Measurements from ENCODE around the gene BFSP2. TPM values are rescaled to one million over a fixed set of nuclear protein-coding genes. Genes with fewer than 3 reads are reported as not detected.
A peak's percentile ranks its signal among the peaks of the same experiment; 100 is the strongest.

The BFSP2 gene
- total and polyA plus RNA-seq, 2 donors (not counting 3 experiments of a cell fraction or from before 2014, with no cell fraction given) = not detected

GRCh38 chr3:133384331-133385027 lies 15.4 kb upstream of the BFSP2 start:
- H3K79me2 ChIP-seq (ENCODE audit: control insufficient read depth, insufficient read depth, low read length) = no peaks in the 10 kb centered on the region
- H4K20me1 ChIP-seq (replicated peaks; ENCODE audit: control insufficient read depth, extremely low read depth, insufficient read depth, low read length) = no peaks in the 10 kb centered on the region
- intact Hi-C loops (cut with micrococcal nuclease) (loop anchor here (1.0 to 5.0 kb wide), 6 partner anchors 39 to 848 kb away; no protein-coding TSS in a partner anchor), dilution Hi-C loops (cut with MboI; ENCODE audit: extremely low pct_ligation_motif_present, low sequenced_read_pairs) (no loop called here)
- ChIA-PET CTCF (interaction anchor here (0.8 to 19.2 kb wide), 13 partner anchors 8 to 658 kb away, joined by 3 to 528 read pairs (median 5); no protein-coding TSS in a partner anchor), POLR2A (no interaction called here)
- no peaks in the 10 kb centered on the region for H3K9me1 ChIP-seq (replicated peaks; ENCODE audit: control insufficient read depth, extremely low read depth, insufficient read depth, low read length)
- peaks cover 0 to 2% of the 10 kb centered on the region in 2 experiments for H3K27me3 ChIP-seq (ENCODE audit: control insufficient read depth in 2 of 2, insufficient read depth in 2 of 2, low read length in 2 of 2)
- DNase-seq (ENCODE audit: low read depth, low spot score) (peak; percentile 71), FAIRE-seq (peak; percentile 96)
- no peak overlapping the region for H3K4me2 ChIP-seq (ENCODE audit: insufficient read depth, low read length)
- H3K9me3 ChIP-seq (replicated peaks; ENCODE audit: control insufficient read depth, insufficient read depth, low read length) = no peaks in the 10 kb centered on the region
- H3K27ac ChIP-seq (ENCODE audit: insufficient read depth, low read depth, low read length) = no peak overlapping the region
- H3K4me1 ChIP-seq (ENCODE audit: control insufficient read depth, extremely low read depth, insufficient read depth, low read length) = peaks cover 8% of the 10 kb centered on the region
- H2AFZ ChIP-seq (ENCODE audit: low read depth, low read length) = peak overlapping the region; percentile 47
- no peak overlapping the region for H3K4me3 ChIP-seq (replicated peaks in 1 of 3; ENCODE audit: insufficient read depth in 1 of 3, low read depth in 1 of 3, low read length in 3 of 3)
- BruUV-seq (replicated peaks) = no TSS peak
- H3K36me3 ChIP-seq (ENCODE audit: control insufficient read depth in 2 of 2, extremely low read depth in 1 of 2, insufficient read depth in 2 of 2, low read length in 2 of 2) = no peaks in the 10 kb centered on the region
- no peak overlapping the region for H3K9ac ChIP-seq (replicated peaks; ENCODE audit: extremely low read depth, insufficient read depth, low read length)
- TF ChIP-seq, protein P1, sequence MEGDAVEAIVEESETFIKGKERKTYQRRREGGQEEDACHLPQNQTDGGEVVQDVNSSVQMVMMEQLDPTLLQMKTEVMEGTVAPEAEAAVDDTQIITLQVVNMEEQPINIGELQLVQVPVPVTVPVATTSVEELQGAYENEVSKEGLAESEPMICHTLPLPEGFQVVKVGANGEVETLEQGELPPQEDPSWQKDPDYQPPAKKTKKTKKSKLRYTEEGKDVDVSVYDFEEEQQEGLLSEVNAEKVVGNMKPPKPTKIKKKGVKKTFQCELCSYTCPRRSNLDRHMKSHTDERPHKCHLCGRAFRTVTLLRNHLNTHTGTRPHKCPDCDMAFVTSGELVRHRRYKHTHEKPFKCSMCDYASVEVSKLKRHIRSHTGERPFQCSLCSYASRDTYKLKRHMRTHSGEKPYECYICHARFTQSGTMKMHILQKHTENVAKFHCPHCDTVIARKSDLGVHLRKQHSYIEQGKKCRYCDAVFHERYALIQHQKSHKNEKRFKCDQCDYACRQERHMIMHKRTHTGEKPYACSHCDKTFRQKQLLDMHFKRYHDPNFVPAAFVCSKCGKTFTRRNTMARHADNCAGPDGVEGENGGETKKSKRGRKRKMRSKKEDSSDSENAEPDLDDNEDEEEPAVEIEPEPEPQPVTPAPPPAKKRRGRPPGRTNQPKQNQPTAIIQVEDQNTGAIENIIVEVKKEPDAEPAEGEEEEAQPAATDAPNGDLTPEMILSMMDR (IDR thresholded peaks at IDR 0.05; ENCODE audit: extremely low read depth in 1 of 2, insufficient read depth in 1 of 2, low read depth in 1 of 2, low read length in 2 of 2) = peak; percentile 93 to 96
- TF ChIP-seq, protein P2, sequence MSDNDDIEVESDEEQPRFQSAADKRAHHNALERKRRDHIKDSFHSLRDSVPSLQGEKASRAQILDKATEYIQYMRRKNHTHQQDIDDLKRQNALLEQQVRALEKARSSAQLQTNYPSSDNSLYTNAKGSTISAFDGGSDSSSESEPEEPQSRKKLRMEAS (IDR thresholded peaks at IDR 0.05; ENCODE audit: insufficient read depth, insufficient read length) = no peak
- no peak for TF ChIP-seq FOS (IDR thresholded peaks at IDR 0.05; ENCODE audit: borderline replicate concordance, insufficient read depth, low read length)

DNA sequence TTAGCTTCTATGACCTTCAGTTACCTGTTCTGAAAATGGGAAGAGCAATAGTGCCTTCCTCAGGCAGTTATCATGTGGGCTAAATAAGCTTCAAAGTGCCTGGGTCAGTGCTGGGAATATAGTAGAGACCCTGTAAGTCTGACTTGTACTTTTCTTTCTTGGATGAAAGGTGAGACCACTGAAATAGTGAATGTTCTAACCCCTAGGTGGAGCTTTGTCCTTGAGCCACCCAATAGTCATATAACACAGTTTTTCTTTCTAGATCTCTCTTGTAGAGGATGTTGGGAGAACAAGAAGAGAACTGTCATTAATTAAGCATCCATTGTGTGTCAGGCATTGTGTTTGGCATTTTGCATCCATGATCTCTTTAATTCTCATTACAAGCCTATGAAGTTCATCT lies 13.0 kb upstream of the BFSP2 start:
- Histone ChIP-seq H2AFZ (ENCODE audit: low read depth, low read length) (no peak overlapping the region), H3K4me1 (ENCODE audit: control insufficient read depth, extremely low read depth, insufficient read depth, low read length) (peaks cover 8% of the 10 kb centered on the region), H3K36me3 (ENCODE audit: control insufficient read depth in 2 of 2, extremely low read depth in 1 of 2, insufficient read depth in 2 of 2, low read length in 2 of 2) (no peaks in the 10 kb centered on the region), H3K9ac (replicated peaks; ENCODE audit: extremely low read depth, insufficient read depth, low read length) (no peak overlapping the region), H3K4me2 (ENCODE audit: insufficient read depth, low read length) (no peak overlapping the region), H3K9me1 (replicated peaks; ENCODE audit: control insufficient read depth, extremely low read depth, insufficient read depth, low read length) (no peaks in the 10 kb centered on the region), H4K20me1 (replicated peaks; ENCODE audit: control insufficient read depth, extremely low read depth, insufficient read depth, low read length) (no peaks in the 10 kb centered on the region), H3K27ac (ENCODE audit: insufficient read depth, low read depth, low read length) (no peak overlapping the region), H3K79me2 (ENCODE audit: control insufficient read depth, insufficient read depth, low read length) (no peaks in the 10 kb centered on the region), H3K9me3 (replicated peaks; ENCODE audit: control insufficient read depth, insufficient read depth, low read length) (no peaks in the 10 kb centered on the region), H3K27me3 (ENCODE audit: control insufficient read depth in 2 of 2, insufficient read depth in 2 of 2, low read length in 2 of 2) (peaks cover 0 to 2% of the 10 kb centered on the region in 2 experiments), H3K4me3 (replicated peaks in 1 of 3; ENCODE audit: insufficient read depth in 1 of 3, low read depth in 1 of 3, low read length in 3 of 3) (no peak overlapping the region)
- no peak for TF ChIP-seq JUN (IDR thresholded peaks at IDR 0.05; ENCODE audit: borderline replicate concordance, insufficient read depth, insufficient read length, low read depth)
- no peak for TF ChIP-seq EZH2 (IDR thresholded peaks at IDR 0.05; ENCODE audit: borderline replicate concordance, low read depth, low read length, severe bottlenecking)
- TF ChIP-seq, protein P1 (IDR thresholded peaks at IDR 0.05; ENCODE audit: extremely low read depth in 1 of 2, insufficient read depth in 1 of 2, low read depth in 1 of 2, low read length in 2 of 2) = no peak
- TF ChIP-seq POLR2AphosphoS5 (IDR thresholded peaks at IDR 0.05; ENCODE audit: insufficient read depth, low read depth, low read length) = no peak
- CTCF ChIA-PET = interaction anchor here (0.8 to 19.2 kb wide), 3 partner anchors 37 to 655 kb away, joined by 3 to 528 read pairs (median 135); no protein-coding TSS in a partner anchor
- POLR2A ChIA-PET = no interaction called here
- DNase-seq (ENCODE audit: low read depth, low spot score) (no peak), FAIRE-seq (no peak)
- dilution Hi-C loops (cut with MboI; ENCODE audit: extremely low pct_ligation_motif_present, low sequenced_read_pairs) (no loop called here), intact Hi-C loops (cut with micrococcal nuclease) (no loop called here)
- BruUV-seq (replicated peaks) = no TSS peak
